Gastrocnemius medialis (tissue), 4 donors: ENCODE results near the gene INPP4A. TPM values are rescaled to one million over a fixed set of nuclear protein-coding genes. Genes with fewer than 3 reads are reported as not detected.
A peak's percentile ranks its signal among the peaks of the same experiment; 100 is the strongest.

Experiments used
- ATAC-seq, 2 donors: fragments of 150-250 bp; one replicate each; pipeline ENCODE4 v1.9.1; 2016
- DNase-seq, 2 donors: peaks; one replicate each; pipeline ENCODE4 v3.0.0-alpha.2; 2019
- H3K27ac ChIP-seq, 4 donors: fragments of 200-600 bp; sonication (generic); 1 replicate in 1 of 4; 2 replicates in 3 of 4; pipeline ENCODE4 v1.5.1; 2016 to 2018; ENCODE audit warnings: mild to moderate bottlenecking in 2 of 4, moderate library complexity in 1 of 4
- H3K27me3 ChIP-seq, 3 donors: fragments of 200-600 bp; sonication (generic) in 2 of 3; 1 replicate in 1 of 3; 2 replicates in 2 of 3; pipeline versions ENCODE4 v1.5.1 to v1.6.0; 2016 to 2019; ENCODE audit warnings: mild to moderate bottlenecking in 1 of 3, moderate library complexity in 1 of 3
- H3K36me3 ChIP-seq, 2 donors: fragments of 200-600 bp; sonication (generic) in 1 of 2; one replicate each; pipeline ENCODE4 v1.5.1; 2017 to 2018
- H3K4me1 ChIP-seq, 2 donors: fragments of 200-600 bp; sonication (generic) in 1 of 2; one replicate each; pipeline ENCODE4 v1.5.1; 2016 to 2017; ENCODE audit warnings: mild to moderate bottlenecking in 2 of 2
- H3K4me3 ChIP-seq, 4 donors: fragments of 200-600 bp; sonication (generic) in 3 of 4; 1 replicate in 1 of 4; 2 replicates in 3 of 4; pipeline ENCODE4 v1.5.1; 2016 to 2019; ENCODE audit warnings: mild to moderate bottlenecking in 2 of 4
- H3K9me3 ChIP-seq, 3 donors: fragments of 200-600 bp; sonication (generic) in 2 of 3; 1 replicate in 1 of 3; 2 replicates in 2 of 3; pipeline ENCODE4 v1.5.1; 2016 to 2019
- POLR2A ChIP-seq, 2 donors: fragments of 450-650 bp; IDR thresholded peaks; one replicate each; pipeline ENCODE4 v1.6.1; 2017; ENCODE audit warnings: antibody characterized with exemption in 2 of 2, mild to moderate bottlenecking in 2 of 2, moderate library complexity in 2 of 2
- in situ Hi-C, 4 donors: fragments of 200-750 bp; cut with MboI; loops; one replicate each; pipeline versions ENCODE4 v1.15.0 to v1.8.0; 2017; ENCODE audit warnings: low sequenced_read_pairs in 4 of 4
- intact Hi-C: fragments of 100-400 bp; cut with DNase I; formaldehyde crosslinking; loops from one replicate; pipeline ENCODE4 v1.15.1; 2023; ENCODE audit warnings: low total_unique reads
- total RNA-seq, 4 donors: library from RNA; depleted of rRNA; stranded (reverse); fragments of >200 nt; gene quantifications; one replicate each; pipeline versions ENCODE4 v1.1.0 to v1.2.3, GENCODE V29; 2016
- TF ChIP-seq, protein P1 (sequence below), 5 experiments: fragments of 450-650 bp in 3 of 5; fragments of 200-600 bp in 2 of 5; sonication (generic) in 2 of 5; IDR thresholded peaks in 4 of 5; conservative IDR thresholded peaks in 1 of 5; 1 replicate in 4 of 5; 2 replicates in 1 of 5; pipeline ENCODE4 v1.5.1; 2016 to 2019; ENCODE audit warnings: antibody characterized with exemption in 5 of 5, mild to moderate bottlenecking in 3 of 5, moderate library complexity in 3 of 5

The INPP4A gene
- total RNA-seq, 4 donors from 2014 or later, result 9.8 to 19.6 (median 16.0) TPM

DNA sequence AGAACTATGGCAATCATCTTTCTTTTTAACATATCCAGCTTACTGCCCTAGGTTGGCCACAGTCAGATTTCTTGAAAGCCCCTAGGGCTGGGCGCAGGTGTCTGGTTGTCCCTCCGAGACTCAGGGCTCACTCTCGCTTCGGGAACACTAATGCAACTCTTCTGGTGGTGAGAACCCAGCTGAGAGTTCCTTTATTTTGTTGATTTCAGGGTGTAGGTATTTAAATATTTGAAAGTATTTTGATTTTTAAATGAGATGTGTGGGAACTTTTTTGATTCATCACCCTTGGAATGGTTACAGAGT lies 40.7 kb downstream of the INPP4A start:
- Histone ChIP-seq H3K9me3 (no peaks in the 10 kb centered on the region), H3K4me1 (peaks cover 28 to 33% of the 10 kb centered on the region in 2 donors), H3K27ac (no peak overlapping the region), H3K27me3 (no peaks in the 10 kb centered on the region), H3K36me3 (no peaks in the 10 kb centered on the region), H3K4me3 (no peak overlapping the region)
- in situ Hi-C loops, result no loop called here
- DNase-seq (no peak), ATAC-seq (no peak)
- intact Hi-C loops, result no loop called here
- TF ChIP-seq, protein P1, sequence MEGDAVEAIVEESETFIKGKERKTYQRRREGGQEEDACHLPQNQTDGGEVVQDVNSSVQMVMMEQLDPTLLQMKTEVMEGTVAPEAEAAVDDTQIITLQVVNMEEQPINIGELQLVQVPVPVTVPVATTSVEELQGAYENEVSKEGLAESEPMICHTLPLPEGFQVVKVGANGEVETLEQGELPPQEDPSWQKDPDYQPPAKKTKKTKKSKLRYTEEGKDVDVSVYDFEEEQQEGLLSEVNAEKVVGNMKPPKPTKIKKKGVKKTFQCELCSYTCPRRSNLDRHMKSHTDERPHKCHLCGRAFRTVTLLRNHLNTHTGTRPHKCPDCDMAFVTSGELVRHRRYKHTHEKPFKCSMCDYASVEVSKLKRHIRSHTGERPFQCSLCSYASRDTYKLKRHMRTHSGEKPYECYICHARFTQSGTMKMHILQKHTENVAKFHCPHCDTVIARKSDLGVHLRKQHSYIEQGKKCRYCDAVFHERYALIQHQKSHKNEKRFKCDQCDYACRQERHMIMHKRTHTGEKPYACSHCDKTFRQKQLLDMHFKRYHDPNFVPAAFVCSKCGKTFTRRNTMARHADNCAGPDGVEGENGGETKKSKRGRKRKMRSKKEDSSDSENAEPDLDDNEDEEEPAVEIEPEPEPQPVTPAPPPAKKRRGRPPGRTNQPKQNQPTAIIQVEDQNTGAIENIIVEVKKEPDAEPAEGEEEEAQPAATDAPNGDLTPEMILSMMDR (IDR thresholded peaks at IDR 0.05 in 4 of 5, conservative IDR thresholded peaks at IDR 0.05 in 1 of 5), result no peak
- no peak for TF ChIP-seq POLR2A (IDR thresholded peaks at IDR 0.05)

DNA sequence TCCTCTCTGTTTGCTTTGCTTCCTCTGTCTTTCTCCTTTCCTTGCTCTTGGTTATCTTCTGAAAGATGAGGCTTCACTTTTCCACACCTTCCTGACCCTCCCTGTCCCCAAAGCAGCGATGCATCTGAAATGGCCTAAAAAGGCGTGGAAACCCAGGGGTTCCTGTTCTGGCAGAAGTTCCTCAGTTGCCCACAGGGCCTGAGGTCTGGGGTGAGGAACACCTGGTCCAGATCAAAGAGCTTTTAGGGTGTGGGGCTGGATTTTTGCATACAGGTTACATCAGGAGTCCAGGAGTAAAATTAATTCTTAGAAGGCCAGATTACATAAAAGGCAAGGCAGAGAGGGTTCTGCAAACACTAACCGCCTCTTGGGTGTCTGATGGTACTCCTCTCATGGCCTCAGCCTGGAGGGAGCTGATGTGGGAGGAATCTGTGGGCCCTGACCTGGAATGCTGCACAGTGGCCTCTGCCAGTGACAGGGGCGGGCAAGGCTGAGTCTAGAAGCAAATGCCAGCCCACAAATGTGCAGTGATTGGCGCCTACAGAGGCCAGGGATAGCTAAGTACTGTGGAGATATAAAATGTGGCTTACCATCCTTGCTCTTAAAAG lies 41.8 kb downstream of the INPP4A start:
- no peaks in the 10 kb centered on the region for H3K9me3 ChIP-seq
- no peak overlapping the region for H3K4me3 ChIP-seq
- H3K27me3 ChIP-seq, result no peaks in the 10 kb centered on the region
- no peaks in the 10 kb centered on the region for H3K36me3 ChIP-seq
- peaks cover 26 to 35% of the 10 kb centered on the region in 2 donors for H3K4me1 ChIP-seq
- ATAC-seq, result no peak
- intact Hi-C loops, result no loop called here
- DNase-seq, result no peak
- in situ Hi-C loops, result no loop called here
- H3K27ac ChIP-seq, result no peak overlapping the region
- TF ChIP-seq POLR2A (IDR thresholded peaks at IDR 0.05), result no peak
- TF ChIP-seq, protein P1 (IDR thresholded peaks at IDR 0.05 in 4 of 5, conservative IDR thresholded peaks at IDR 0.05 in 1 of 5), result no peak

DNA sequence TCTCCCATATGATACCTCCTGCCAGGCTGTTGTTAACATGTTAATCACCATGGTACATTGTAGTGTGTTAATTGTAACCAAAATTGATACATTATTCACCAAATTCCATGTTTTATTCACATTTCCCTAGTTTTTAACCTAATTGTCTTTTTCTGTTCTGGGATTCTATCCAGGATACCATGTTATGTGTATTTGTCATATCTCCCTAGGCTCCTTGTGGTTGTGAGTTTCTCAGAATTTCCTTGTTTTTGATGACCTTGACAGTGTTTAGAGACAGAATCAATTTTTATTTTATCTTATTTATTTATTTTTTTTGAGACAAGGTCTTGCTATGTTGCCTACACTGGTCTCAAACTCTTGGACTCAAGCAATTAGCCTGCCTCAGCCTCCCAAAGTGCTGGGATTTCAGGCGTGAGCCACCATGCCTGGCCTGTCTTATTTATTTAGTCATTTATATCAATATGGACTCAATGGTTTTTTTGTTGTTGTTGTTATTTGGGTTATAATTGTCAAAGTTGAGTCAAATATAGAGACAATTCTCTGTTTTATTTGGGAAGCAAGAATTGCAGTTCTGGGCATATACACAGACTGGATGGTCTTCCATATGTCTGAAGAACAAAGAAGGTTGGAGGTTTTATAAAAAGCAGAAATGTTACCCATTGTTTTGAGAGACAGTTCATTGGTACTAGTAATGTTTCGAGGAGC lies 42.6 kb downstream of the INPP4A start:
- TF ChIP-seq POLR2A (IDR thresholded peaks at IDR 0.05), result no peak
- TF ChIP-seq, protein P1 (IDR thresholded peaks at IDR 0.05 in 4 of 5, conservative IDR thresholded peaks at IDR 0.05 in 1 of 5), result no peak
- no peaks in the 10 kb centered on the region for H3K27me3 ChIP-seq
- intact Hi-C loops (no loop called here), in situ Hi-C loops (no loop called here)
- ATAC-seq (no peak), DNase-seq (no peak)
- H3K36me3 ChIP-seq, result no peaks in the 10 kb centered on the region
- H3K4me1 ChIP-seq, result peaks cover 23 to 30% of the 10 kb centered on the region in 2 donors
- no peaks in the 10 kb centered on the region for H3K9me3 ChIP-seq
- no peak overlapping the region for H3K4me3 ChIP-seq
- no peak overlapping the region for H3K27ac ChIP-seq

DNA sequence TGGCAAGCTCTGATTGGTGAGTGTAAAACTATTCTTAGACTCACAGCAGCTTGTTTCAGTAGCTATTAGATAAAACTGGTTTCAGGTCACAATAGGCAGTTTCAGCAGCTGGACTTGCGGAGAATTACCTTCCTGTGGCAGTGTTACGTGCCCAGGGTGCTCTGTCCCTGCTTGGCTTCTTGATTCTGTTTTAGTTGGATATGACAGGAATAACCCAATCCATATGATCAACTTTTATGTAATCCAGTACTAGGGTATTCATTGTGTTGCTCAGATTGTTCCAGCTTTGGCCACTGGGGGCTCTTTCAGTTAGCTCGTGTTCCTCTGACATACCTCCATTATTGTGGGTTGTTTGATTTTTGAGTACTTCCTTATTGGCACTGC lies 43.1 kb downstream of the INPP4A start:
- TF ChIP-seq POLR2A (IDR thresholded peaks at IDR 0.05), result no peak
- TF ChIP-seq, protein P1 (IDR thresholded peaks at IDR 0.05 in 4 of 5, conservative IDR thresholded peaks at IDR 0.05 in 1 of 5), result peak in 1 of 5 experiments; percentile 38
- intact Hi-C loops (no loop called here), in situ Hi-C loops (no loop called here)
- ATAC-seq (no peak), DNase-seq (no peak)
- peaks cover 28 to 33% of the 10 kb centered on the region in 2 donors for H3K4me1 ChIP-seq
- H3K9me3 ChIP-seq, result no peaks in the 10 kb centered on the region
- H3K4me3 ChIP-seq, result no peak overlapping the region
- H3K27ac ChIP-seq, result no peak overlapping the region
- H3K27me3 ChIP-seq, result no peaks in the 10 kb centered on the region
- no peaks in the 10 kb centered on the region for H3K36me3 ChIP-seq
